Stimulated activated CD8-positive, alpha-beta memory T cell treated with anti-CD3 and anti-CD28 coated beads, Interleukin-15, amount 100 ng/mL, for 4 hours (primary cell): ENCODE results near the gene THOP1.
"Not testable (repeated sequence)": the region's sequence is repeated elsewhere in the genome, so short reads cannot be mapped to it uniquely, and the experiment has no call there.

ENCODE experiments used
- DNase-seq, 2 donors: peaks; one replicate each; pipeline ENCODE4 v3.0.0-alpha.2; 2020; ENCODE audit warnings: low read depth in 2 of 2

THOP1 gene

GRCh38 chr19:2782936-2783780 lies 2.1 kb upstream of the THOP1 start, which contains the start of gene SGTA:
Gene SGTA (minus strand): TSS chr19:2783273. CDS start chr19:2769068, 14,205 bp downstream.
- DNase-seq = peak; percentile 93 to 95

- no peak for DNase-seq
These were observed 1.5 kb upstream of the THOP1 start for GRCh38 chr19:2783781-2784145.

GRCh38 chr19:2787115-2787514 lies 1.8 kb downstream of the THOP1 start:
- DNase-seq = no peak

GRCh38 chr19:2788237-2788636 lies 2.9 kb downstream of the THOP1 start:
- DNase-seq = no peak

GRCh38 chr19:2790194-2790556 lies 4.9 kb downstream of the THOP1 start:
- DNase-seq = no peak

GRCh38 chr19:2790557-2791271 lies 5.4 kb downstream of the THOP1 start:
- DNase-seq = no peak

GRCh38 chr19:2791440-2791839 lies 6.1 kb downstream of the THOP1 start:
- no peak for DNase-seq

GRCh38 chr19:2791876-2792275 lies 6.6 kb downstream of the THOP1 start:
- DNase-seq = no peak

GRCh38 chr19:2792666-2793065 lies 7.4 kb downstream of the THOP1 start:
- not testable (repeated sequence) for DNase-seq

- DNase-seq = no peak
These were observed 7.8 kb downstream of the THOP1 start for GRCh38 chr19:2793126-2793525.

- no peak for DNase-seq
These were observed 8.3 kb downstream of the THOP1 start for GRCh38 chr19:2793577-2793976.

- DNase-seq = no peak
These were observed 10.7 kb downstream of the THOP1 start for GRCh38 chr19:2795827-2796658.

- DNase-seq = no peak
These were observed 11.5 kb downstream of the THOP1 start for GRCh38 chr19:2796659-2797266.

- DNase-seq = no peak
These were observed 12.0 kb downstream of the THOP1 start for GRCh38 chr19:2797280-2797679.

GRCh38 chr19:2798158-2798685 lies 12.9 kb downstream of the THOP1 start:
- no peak for DNase-seq

GRCh38 chr19:2798733-2799132 lies 13.4 kb downstream of the THOP1 start:
- no peak for DNase-seq

GRCh38 chr19:2799273-2800020 lies 14.1 kb downstream of the THOP1 start:
- no peak for DNase-seq

GRCh38 chr19:2800506-2800905 lies 15.2 kb downstream of the THOP1 start:
- DNase-seq = no peak

- no peak for DNase-seq
These were observed 17.5 kb downstream of the THOP1 start for GRCh38 chr19:2802826-2803225.

GRCh38 chr19:2803486-2804155 lies 18.3 kb downstream of the THOP1 start:
- no peak for DNase-seq
